GM19025 (cell line): ENCODE data around the gene TMEM119.

Source experiments
- ATAC-seq: cut with Tn5 transposase; IDR thresholded peaks from one replicate; pipeline ENCODE4 v1.9.1; 2021; ENCODE audit warnings: mild to moderate bottlenecking, low read depth, moderate library complexity; ENCODE audit not compliant: unreplicated experiment

TMEM119 gene

GRCh38 chr12:108618079-108618952 lies 20.4 kb upstream of the TMEM119 start:
- peak; percentile 27 for ATAC-seq

- peak; percentile 87 for ATAC-seq
These were observed 19.3 kb upstream of the TMEM119 start for GRCh38 chr12:108616941-108617858.

GRCh38 chr12:108616359-108616758 lies 18.5 kb upstream of the TMEM119 start:
- ATAC-seq: no peak

GRCh38 chr12:108615918-108616317 lies 18.0 kb upstream of the TMEM119 start:
- ATAC-seq: no peak

- ATAC-seq: no peak
These were observed 16.8 kb upstream of the TMEM119 start for GRCh38 chr12:108614639-108615038.

GRCh38 chr12:108614041-108614440 lies 16.2 kb upstream of the TMEM119 start:
- ATAC-seq: no peak

- no peak for ATAC-seq
These were observed 15.7 kb upstream of the TMEM119 start for GRCh38 chr12:108613548-108613947.

GRCh38 chr12:108612788-108613282 lies 15.0 kb upstream of the TMEM119 start:
- ATAC-seq: no peak

- no peak for ATAC-seq
These were observed 14.1 kb upstream of the TMEM119 start for GRCh38 chr12:108611884-108612415.

- ATAC-seq: no peak
These were observed 13.1 kb upstream of the TMEM119 start for GRCh38 chr12:108610856-108611605.

- no peak for ATAC-seq
These were observed 12.5 kb upstream of the TMEM119 start for GRCh38 chr12:108610336-108610815.

GRCh38 chr12:108609537-108610335 lies 11.9 kb upstream of the TMEM119 start:
- ATAC-seq: no peak

GRCh38 chr12:108608616-108609015 lies 10.7 kb upstream of the TMEM119 start:
- ATAC-seq: no peak

GRCh38 chr12:108607981-108608600 lies 10.2 kb upstream of the TMEM119 start:
- ATAC-seq: no peak

GRCh38 chr12:108606492-108606891 lies 8.6 kb upstream of the TMEM119 start:
- ATAC-seq: no peak

GRCh38 chr12:108605690-108606406 lies 8.0 kb upstream of the TMEM119 start:
- ATAC-seq: no peak

GRCh38 chr12:108605000-108605689 lies 7.3 kb upstream of the TMEM119 start:
- ATAC-seq: no peak
